Measurements from ENCODE around the gene CCDC90B. TPM values are rescaled to one million over a fixed set of nuclear protein-coding genes. Genes with fewer than 3 reads are reported as not detected.
"Not testable (repeated sequence)": the region's sequence is repeated elsewhere in the genome, so short reads cannot be mapped to it uniquely, and the experiment has no call there.

Gene CCDC90B
- total RNA-seq (10 to 100 TPM; 25.5 to 27.7 (median 26.3) TPM), polyA plus RNA-seq (29.0 TPM)
- long read RNA-seq, donor 1, full-length matches to known transcripts = 32 of 46 reads
- long read RNA-seq, donor 1, partial matches to known transcripts = 1 of 46 reads
- long read RNA-seq, donor 1, other reads (novel, unspliced or antisense) = 13 of 46 reads
- long read RNA-seq, donor 2, full-length matches to known transcripts = 11 of 14 reads
- long read RNA-seq, donor 2, partial matches to known transcripts = 0 of 14 reads
- long read RNA-seq, donor 2, other reads (novel, unspliced or antisense) = 3 of 14 reads
- long read RNA-seq, donor 3, full-length matches to known transcripts = 63 of 86 reads
- long read RNA-seq, donor 3, partial matches to known transcripts = 3 of 86 reads
- long read RNA-seq, donor 3, other reads (novel, unspliced or antisense) = 20 of 86 reads
- long read RNA-seq, donor 4, full-length matches to known transcripts = 12 of 15 reads
- long read RNA-seq, donor 4, partial matches to known transcripts = 0 of 15 reads
- long read RNA-seq, donor 4, other reads (novel, unspliced or antisense) = 3 of 15 reads

- H3K4me1 ChIP-seq (ENCODE audit: control insufficient read depth, insufficient read depth, low read length) = peaks cover 3% of the 10 kb centered on the region
- H3K27me3 ChIP-seq (ENCODE audit: control insufficient read depth, insufficient read depth) = no peaks in the 10 kb centered on the region
- peak within 1 kb of the TSS; percentile 46 for H3K4me3 ChIP-seq (ENCODE audit: low read length)
- no peaks in the 10 kb centered on the region for H3K9me3 ChIP-seq (ENCODE audit: control insufficient read depth, low read length)
- peak; percentile 98 to 99 for ATAC-seq
- under 1% methylated on average over 55 of the region's 55 CpGs for WGBS
- peak; percentile 95 to 97 (median 97) for DNase-seq
- intact Hi-C loops (cut with DNase I) = no loop called here
- H3K27ac ChIP-seq (ENCODE audit: low read length) = peak within 1 kb of the TSS; percentile 96
These were observed at the start of gene CCDC90B for GRCh38 chr11:83285771-83286528. Gene CCDC90B (minus strand): TSS chr11:83286367. CDS start chr11:83285972, 395 bp downstream.

GRCh38 chr11:83335446-83336070 lies 49.4 kb upstream of the CCDC90B start:
- ATAC-seq (no peak), DNase-seq (no peak)
- intact Hi-C loops (cut with DNase I) = no loop called here
- no peak overlapping the region for H3K4me3 ChIP-seq (ENCODE audit: low read length)
- WGBS = 69% methylated on average over 4 of the region's 4 CpGs
- no peak overlapping the region for H3K27ac ChIP-seq (ENCODE audit: low read length)
- H3K9me3 ChIP-seq (ENCODE audit: control insufficient read depth, low read length) = no peaks in the 10 kb centered on the region
- H3K4me1 ChIP-seq (ENCODE audit: control insufficient read depth, insufficient read depth, low read length) = no peaks in the 10 kb centered on the region
- H3K27me3 ChIP-seq (ENCODE audit: control insufficient read depth, insufficient read depth) = no peaks in the 10 kb centered on the region

GRCh38 chr11:83330303-83330702 lies 44.1 kb upstream of the CCDC90B start:
- H3K4me3 ChIP-seq (ENCODE audit: low read length) = no peak overlapping the region
- no peaks in the 10 kb centered on the region for H3K9me3 ChIP-seq (ENCODE audit: control insufficient read depth, low read length)
- no peak for DNase-seq
- 87% methylated on average over 2 of the region's 2 CpGs for WGBS
- ATAC-seq = no peak
- H3K4me1 ChIP-seq (ENCODE audit: control insufficient read depth, insufficient read depth, low read length) = no peaks in the 10 kb centered on the region
- intact Hi-C loops (cut with DNase I) = no loop called here
- no peaks in the 10 kb centered on the region for H3K27me3 ChIP-seq (ENCODE audit: control insufficient read depth, insufficient read depth)
- H3K27ac ChIP-seq (ENCODE audit: low read length) = no peak overlapping the region

GRCh38 chr11:83326326-83326725 lies 40.2 kb upstream of the CCDC90B start:
- Histone ChIP-seq H3K4me3 (ENCODE audit: low read length) (no peak overlapping the region), H3K9me3 (ENCODE audit: control insufficient read depth, low read length) (no peaks in the 10 kb centered on the region), H3K27ac (ENCODE audit: low read length) (no peak overlapping the region), H3K27me3 (ENCODE audit: control insufficient read depth, insufficient read depth) (no peaks in the 10 kb centered on the region), H3K4me1 (ENCODE audit: control insufficient read depth, insufficient read depth, low read length) (no peaks in the 10 kb centered on the region)
- no peak for ATAC-seq
- 81% methylated on average over 1 of the region's 1 CpG for WGBS
- DNase-seq = no peak
- intact Hi-C loops (cut with DNase I) = no loop called here

- ATAC-seq (no peak), DNase-seq (no peak)
- Histone ChIP-seq H3K4me3 (ENCODE audit: low read length) (no peak overlapping the region), H3K27me3 (ENCODE audit: control insufficient read depth, insufficient read depth) (no peaks in the 10 kb centered on the region), H3K9me3 (ENCODE audit: control insufficient read depth, low read length) (no peaks in the 10 kb centered on the region), H3K27ac (ENCODE audit: low read length) (no peak overlapping the region), H3K4me1 (ENCODE audit: control insufficient read depth, insufficient read depth, low read length) (no peaks in the 10 kb centered on the region)
- WGBS = 74% methylated on average over 4 of the region's 4 CpGs
- intact Hi-C loops (cut with DNase I) = no loop called here
These were observed 33.2 kb upstream of the CCDC90B start for GRCh38 chr11:83319346-83319745.

GRCh38 chr11:83318931-83319330 lies 32.8 kb upstream of the CCDC90B start:
- Histone ChIP-seq H3K4me1 (ENCODE audit: control insufficient read depth, insufficient read depth, low read length) (no peaks in the 10 kb centered on the region), H3K9me3 (ENCODE audit: control insufficient read depth, low read length) (no peaks in the 10 kb centered on the region), H3K4me3 (ENCODE audit: low read length) (no peak overlapping the region), H3K27ac (ENCODE audit: low read length) (no peak overlapping the region), H3K27me3 (ENCODE audit: control insufficient read depth, insufficient read depth) (no peaks in the 10 kb centered on the region)
- 79% methylated on average over 1 of the region's 1 CpG for whole genome bisulfite sequencing
- intact Hi-C loops (cut with DNase I) = no loop called here
- ATAC-seq (no peak), DNase-seq (no peak)

GRCh38 chr11:83317757-83318690 lies 31.9 kb upstream of the CCDC90B start:
- ATAC-seq = no peak
- H3K9me3 ChIP-seq (ENCODE audit: control insufficient read depth, low read length) = no peaks in the 10 kb centered on the region

GRCh38 chr11:83316897-83317268 lies 30.7 kb upstream of the CCDC90B start:
- H3K27me3 ChIP-seq (ENCODE audit: control insufficient read depth, insufficient read depth); H3K4me1 ChIP-seq (ENCODE audit: control insufficient read depth, insufficient read depth, low read length); ATAC-seq; intact Hi-C loops (cut with DNase I); H3K9me3 ChIP-seq (ENCODE audit: control insufficient read depth, low read length); H3K27ac ChIP-seq (ENCODE audit: low read length); DNase-seq; H3K4me3 ChIP-seq (ENCODE audit: low read length): not testable (repeated sequence)
- 98% methylated on average over 31 of the region's 31 CpGs for WGBS

More at GRCh38 chr11:83317757-83318690, 31.9 kb upstream of the CCDC90B start:
- intact Hi-C loops (cut with DNase I) = no loop called here
- Histone ChIP-seq H3K27me3 (ENCODE audit: control insufficient read depth, insufficient read depth) (no peaks in the 10 kb centered on the region), H3K4me1 (ENCODE audit: control insufficient read depth, insufficient read depth, low read length) (no peaks in the 10 kb centered on the region), H3K4me3 (ENCODE audit: low read length) (no peak overlapping the region), H3K27ac (ENCODE audit: low read length) (no peak overlapping the region)
- no peak for DNase-seq
- WGBS = 86% methylated on average over 8 of the region's 8 CpGs

GRCh38 chr11:83316143-83316896 lies 30.2 kb upstream of the CCDC90B start:
- H3K4me3 ChIP-seq (ENCODE audit: low read length); H3K27me3 ChIP-seq (ENCODE audit: control insufficient read depth, insufficient read depth); H3K9me3 ChIP-seq (ENCODE audit: control insufficient read depth, low read length); H3K4me1 ChIP-seq (ENCODE audit: control insufficient read depth, insufficient read depth, low read length); H3K27ac ChIP-seq (ENCODE audit: low read length); ATAC-seq; intact Hi-C loops (cut with DNase I): not testable (repeated sequence)
- WGBS = 92% methylated on average over 59 of the region's 59 CpGs
- DNase-seq = peak in 2 of 3 donors; percentile 40 to 62

- ATAC-seq (no peak), DNase-seq (no peak)
- Histone ChIP-seq H3K27me3 (ENCODE audit: control insufficient read depth, insufficient read depth) (no peaks in the 10 kb centered on the region), H3K27ac (ENCODE audit: low read length) (no peak overlapping the region), H3K4me3 (ENCODE audit: low read length) (no peak overlapping the region), H3K4me1 (ENCODE audit: control insufficient read depth, insufficient read depth, low read length) (no peaks in the 10 kb centered on the region), H3K9me3 (ENCODE audit: control insufficient read depth, low read length) (no peaks in the 10 kb centered on the region)
- intact Hi-C loops (cut with DNase I) = no loop called here
These were observed 26.3 kb upstream of the CCDC90B start for GRCh38 chr11:83312430-83312829.
